ENCODE measurements around the gene TCF25. TPM values are rescaled to one million over a fixed set of nuclear protein-coding genes. Genes with fewer than 3 reads are reported as not detected.

Gene TCF25
- total RNA-seq, 1 experiment from 2014 or later, result 196 TPM

DNA sequence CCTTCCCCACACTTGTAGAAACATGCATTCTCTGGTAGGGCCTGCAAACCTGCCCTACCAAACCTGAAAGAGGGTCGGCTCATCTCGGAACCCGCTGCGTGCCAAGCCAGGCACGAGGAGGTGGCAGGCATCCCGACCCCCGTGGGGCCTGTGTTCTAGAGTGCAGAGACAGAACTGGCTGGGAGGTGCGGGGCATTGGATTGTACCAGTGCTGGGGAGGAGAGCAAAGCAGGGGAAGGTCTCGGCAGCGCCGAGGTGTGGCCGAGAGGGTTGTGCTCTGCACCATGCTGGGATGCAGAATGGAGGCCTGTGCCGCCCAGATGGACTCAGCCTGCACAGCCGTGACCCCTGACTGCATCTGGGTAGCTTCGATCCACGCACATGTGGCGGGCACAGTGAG is 27.5 kb downstream of the TCF25 start:
- intact Hi-C loops (cut with micrococcal nuclease; ENCODE audit: unreplicated experiment), result no loop called here

DNA sequence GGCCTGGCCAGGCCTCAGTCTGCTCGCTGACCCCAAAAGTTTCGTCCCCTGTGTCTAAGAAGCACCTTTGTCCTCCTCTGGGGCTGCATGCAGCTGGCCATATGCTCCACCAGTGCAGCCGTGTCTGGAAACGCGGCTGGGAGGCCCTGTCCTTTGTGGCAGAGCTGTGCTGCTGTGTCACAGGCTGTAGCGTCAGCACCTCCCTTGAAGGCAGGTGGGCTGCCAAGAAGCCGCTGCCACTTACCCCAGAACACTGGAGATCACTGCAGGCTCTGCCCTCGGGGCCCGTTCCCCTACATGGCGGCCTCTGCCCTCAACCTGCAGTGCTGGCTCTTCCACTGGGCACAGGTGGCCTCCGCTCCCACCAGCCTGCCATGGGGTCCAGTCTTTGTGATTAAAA is 29.6 kb downstream of the TCF25 start:
- no peak overlapping the region for H3K27ac Mint-ChIP-seq (ENCODE audit: unreplicated experiment)
- H3K27me3 Mint-ChIP-seq (ENCODE audit: insufficient read depth, unreplicated experiment), result no peaks in the 10 kb centered on the region
- Histone ChIP-seq H3K9me3 (no peaks in the 10 kb centered on the region), H3K4me1 (peaks cover 21% of the 10 kb centered on the region), H3K36me3 (ENCODE audit: control insufficient read depth, insufficient read depth, low read length) (peaks cover 21% of the 10 kb centered on the region), H3K4me3 (ENCODE audit: low read depth, low read length) (no peak overlapping the region), H3K27me3 (replicated peaks; ENCODE audit: control insufficient read depth, insufficient read depth, low read length) (no peaks in the 10 kb centered on the region)
- no peaks in the 10 kb centered on the region for H3K4me1 Mint-ChIP-seq (ENCODE audit: low read depth, unreplicated experiment)
- H3K9me3 Mint-ChIP-seq (ENCODE audit: unreplicated experiment), result no peaks in the 10 kb centered on the region
- DNase-seq, result no peak
- TF ChIP-seq, protein P1, sequence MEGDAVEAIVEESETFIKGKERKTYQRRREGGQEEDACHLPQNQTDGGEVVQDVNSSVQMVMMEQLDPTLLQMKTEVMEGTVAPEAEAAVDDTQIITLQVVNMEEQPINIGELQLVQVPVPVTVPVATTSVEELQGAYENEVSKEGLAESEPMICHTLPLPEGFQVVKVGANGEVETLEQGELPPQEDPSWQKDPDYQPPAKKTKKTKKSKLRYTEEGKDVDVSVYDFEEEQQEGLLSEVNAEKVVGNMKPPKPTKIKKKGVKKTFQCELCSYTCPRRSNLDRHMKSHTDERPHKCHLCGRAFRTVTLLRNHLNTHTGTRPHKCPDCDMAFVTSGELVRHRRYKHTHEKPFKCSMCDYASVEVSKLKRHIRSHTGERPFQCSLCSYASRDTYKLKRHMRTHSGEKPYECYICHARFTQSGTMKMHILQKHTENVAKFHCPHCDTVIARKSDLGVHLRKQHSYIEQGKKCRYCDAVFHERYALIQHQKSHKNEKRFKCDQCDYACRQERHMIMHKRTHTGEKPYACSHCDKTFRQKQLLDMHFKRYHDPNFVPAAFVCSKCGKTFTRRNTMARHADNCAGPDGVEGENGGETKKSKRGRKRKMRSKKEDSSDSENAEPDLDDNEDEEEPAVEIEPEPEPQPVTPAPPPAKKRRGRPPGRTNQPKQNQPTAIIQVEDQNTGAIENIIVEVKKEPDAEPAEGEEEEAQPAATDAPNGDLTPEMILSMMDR (IDR thresholded peaks at IDR 0.05; ENCODE audit: insufficient read depth in 1 of 2, low read depth in 1 of 2, low read length in 1 of 2, severe bottlenecking in 1 of 2, unreplicated experiment in 1 of 2), result no peak
- BruUV-seq (replicated peaks), result no TSS peak
- CTCF ChIA-PET, result no interaction called here
- POLR2A ChIA-PET, result no interaction called here
- peaks cover 78% of the 10 kb centered on the region for H3K36me3 Mint-ChIP-seq (ENCODE audit: insufficient read depth, unreplicated experiment)
- intact Hi-C loops (cut with micrococcal nuclease; ENCODE audit: unreplicated experiment), result no loop called here
- H3K4me3 Mint-ChIP-seq (ENCODE audit: unreplicated experiment), result no peak overlapping the region

More for the DNA sequence above, 27.5 kb downstream of the TCF25 start:
- no peaks in the 10 kb centered on the region for H3K9me3 Mint-ChIP-seq (ENCODE audit: unreplicated experiment)
- BruUV-seq (replicated peaks), result no TSS peak
- CTCF ChIA-PET, result no interaction called here
- Histone ChIP-seq H3K4me3 (ENCODE audit: low read depth, low read length) (no peak overlapping the region), H3K36me3 (ENCODE audit: control insufficient read depth, insufficient read depth, low read length) (peaks cover 12% of the 10 kb centered on the region), H3K9me3 (no peaks in the 10 kb centered on the region), H3K27me3 (replicated peaks; ENCODE audit: control insufficient read depth, insufficient read depth, low read length) (no peaks in the 10 kb centered on the region), H3K4me1 (peaks cover 21% of the 10 kb centered on the region)
- H3K36me3 Mint-ChIP-seq (ENCODE audit: insufficient read depth, unreplicated experiment), result peaks cover 80% of the 10 kb centered on the region
- no peaks in the 10 kb centered on the region for H3K27me3 Mint-ChIP-seq (ENCODE audit: insufficient read depth, unreplicated experiment)
- no peak overlapping the region for H3K4me3 Mint-ChIP-seq (ENCODE audit: unreplicated experiment)
- no peaks in the 10 kb centered on the region for H3K4me1 Mint-ChIP-seq (ENCODE audit: low read depth, unreplicated experiment)
- POLR2A ChIA-PET, result no interaction called here
- TF ChIP-seq, protein P1 (IDR thresholded peaks at IDR 0.05; ENCODE audit: insufficient read depth in 1 of 2, low read depth in 1 of 2, low read length in 1 of 2, severe bottlenecking in 1 of 2, unreplicated experiment in 1 of 2), result no peak
- no peak for DNase-seq
- no peak overlapping the region for H3K27ac Mint-ChIP-seq (ENCODE audit: unreplicated experiment)

DNA sequence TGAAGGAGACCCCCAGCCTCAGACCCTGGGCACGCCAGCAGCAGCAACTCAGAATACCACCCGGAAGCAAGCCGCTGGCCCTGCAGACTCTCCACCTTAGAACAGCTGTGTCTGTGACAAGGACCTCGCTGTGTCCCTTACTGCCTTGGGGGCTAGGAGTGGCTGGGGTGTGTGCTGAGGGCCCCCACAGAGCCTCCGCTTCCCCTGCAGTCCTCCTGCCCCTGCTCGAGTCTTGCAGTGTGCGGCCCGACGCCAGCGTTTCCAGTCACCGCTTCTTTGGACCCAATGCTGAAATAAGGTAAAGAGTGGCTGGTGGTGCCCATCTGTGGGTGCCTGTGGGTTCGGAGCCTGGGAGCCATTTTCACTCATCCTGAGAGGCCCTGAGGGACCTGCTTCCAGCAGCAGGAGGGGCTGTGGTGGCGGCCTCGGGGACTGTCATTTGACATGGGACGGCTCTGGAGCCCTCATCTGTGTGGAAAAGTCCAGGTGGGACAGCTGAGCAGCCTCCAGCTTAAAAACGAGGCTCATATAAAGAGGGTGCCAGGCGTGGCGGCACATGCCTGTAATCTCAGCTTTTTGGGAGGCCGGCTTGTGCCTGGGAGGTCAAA is 30.6 kb downstream of the TCF25 start:
- no peaks in the 10 kb centered on the region for H3K9me3 Mint-ChIP-seq (ENCODE audit: unreplicated experiment)
- intact Hi-C loops (cut with micrococcal nuclease; ENCODE audit: unreplicated experiment), result no loop called here
- no peaks in the 10 kb centered on the region for H3K27me3 Mint-ChIP-seq (ENCODE audit: insufficient read depth, unreplicated experiment)
- ChIA-PET POLR2A (no interaction called here), CTCF (no interaction called here)
- peaks cover 21% of the 10 kb centered on the region for H3K4me1 ChIP-seq
- no TSS peak for BruUV-seq (replicated peaks)
- H3K27me3 ChIP-seq (replicated peaks; ENCODE audit: control insufficient read depth, insufficient read depth, low read length), result no peaks in the 10 kb centered on the region
- no peaks in the 10 kb centered on the region for H3K9me3 ChIP-seq
- H3K4me3 Mint-ChIP-seq (ENCODE audit: unreplicated experiment), result no peak overlapping the region
- H3K27ac Mint-ChIP-seq (ENCODE audit: unreplicated experiment), result peak overlapping the region; percentile 10
- H3K4me1 Mint-ChIP-seq (ENCODE audit: low read depth, unreplicated experiment), result no peaks in the 10 kb centered on the region
- H3K4me3 ChIP-seq (ENCODE audit: low read depth, low read length), result no peak overlapping the region
- no peak for DNase-seq
- peaks cover 19% of the 10 kb centered on the region for H3K36me3 ChIP-seq (ENCODE audit: control insufficient read depth, insufficient read depth, low read length)
- H3K36me3 Mint-ChIP-seq (ENCODE audit: insufficient read depth, unreplicated experiment), result peaks cover 75% of the 10 kb centered on the region
- TF ChIP-seq, protein P1 (IDR thresholded peaks at IDR 0.05; ENCODE audit: insufficient read depth in 1 of 2, low read depth in 1 of 2, low read length in 1 of 2, severe bottlenecking in 1 of 2, unreplicated experiment in 1 of 2), result no peak

Data from Caco-2 (cell line).